ENCODE measurements around the gene TBC1D2B.

The TBC1D2B gene

DNA sequence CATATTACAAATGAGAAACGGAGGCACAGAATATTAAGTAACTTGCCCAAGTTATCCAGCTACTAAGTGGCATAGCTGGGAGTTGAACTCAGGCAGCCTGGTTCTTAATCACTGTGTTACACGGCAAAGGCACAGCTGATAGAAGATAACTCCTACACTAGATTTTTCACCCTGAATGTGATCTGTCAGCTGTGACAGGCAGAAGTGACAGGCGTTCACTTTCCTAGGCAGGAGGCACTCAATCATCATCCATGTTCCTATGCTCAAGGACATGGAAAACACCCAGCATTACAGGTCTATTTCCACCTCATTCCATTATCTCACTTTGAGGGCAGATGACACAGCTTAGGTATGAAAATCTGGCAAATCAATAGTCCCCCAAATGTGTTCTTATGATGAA lies 35.6 kb downstream of the TBC1D2B start:
- in situ Hi-C loops (cut with HindIII; ENCODE audit: low pct_unique_long_range_greater_than_20kb, low sequenced_read_pairs), result no loop called here
- no peak for DNase-seq (ENCODE audit: low read depth in 1 of 2, low spot score in 1 of 2)
- TF ChIP-seq JUND (IDR thresholded peaks at IDR 0.05; ENCODE audit: low read depth), result no peak

GRCh38 chr15:78040653-78041244 lies 36.8 kb downstream of the TBC1D2B start:
- DNase-seq (ENCODE audit: low read depth in 1 of 2, low spot score in 1 of 2), result no peak
- no peak for TF ChIP-seq JUND (IDR thresholded peaks at IDR 0.05; ENCODE audit: low read depth)
- in situ Hi-C loops (cut with HindIII; ENCODE audit: low pct_unique_long_range_greater_than_20kb, low sequenced_read_pairs), result no loop called here

- in situ Hi-C loops (cut with HindIII; ENCODE audit: low pct_unique_long_range_greater_than_20kb, low sequenced_read_pairs), result no loop called here
- no peak for TF ChIP-seq JUND (IDR thresholded peaks at IDR 0.05; ENCODE audit: low read depth)
- no peak for DNase-seq (ENCODE audit: low read depth in 1 of 2, low spot score in 1 of 2)
Observed at GRCh38 chr15:78038585-78039247, 38.8 kb downstream of the TBC1D2B start.

DNA sequence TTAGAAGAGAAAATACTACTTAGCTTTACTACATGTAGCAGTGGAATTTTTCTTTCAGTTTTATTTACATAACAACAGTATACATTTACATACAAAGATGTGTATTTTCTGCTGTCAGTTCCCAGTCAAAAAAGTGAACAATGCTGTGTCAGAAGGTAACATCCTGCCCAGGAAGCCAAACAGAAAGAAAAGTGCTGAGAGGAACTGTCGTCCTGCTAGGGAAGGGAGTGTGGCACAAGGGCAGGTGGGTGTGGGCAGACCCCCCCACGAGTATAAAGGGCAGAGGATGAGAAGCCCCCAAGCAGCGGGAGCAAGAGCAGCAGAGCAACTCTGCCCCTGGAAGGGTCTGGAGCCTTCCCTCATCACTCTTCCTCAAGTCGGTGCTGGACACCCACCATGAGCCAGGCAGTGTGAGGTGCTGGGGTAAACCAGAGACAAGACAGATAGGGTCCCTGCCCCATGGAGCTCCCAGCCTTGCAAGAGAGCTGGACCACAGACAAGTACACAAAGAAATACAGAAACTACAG lies 39.7 kb downstream of the TBC1D2B start:
- in situ Hi-C loops (cut with HindIII; ENCODE audit: low pct_unique_long_range_greater_than_20kb, low sequenced_read_pairs), result no loop called here
- TF ChIP-seq JUND (IDR thresholded peaks at IDR 0.05; ENCODE audit: low read depth), result no peak
- DNase-seq (ENCODE audit: low read depth in 1 of 2, low spot score in 1 of 2), result no peak

GRCh38 chr15:78037328-78037727 lies 40.2 kb downstream of the TBC1D2B start:
- TF ChIP-seq JUND (IDR thresholded peaks at IDR 0.05; ENCODE audit: low read depth), result no peak
- DNase-seq (ENCODE audit: low read depth in 1 of 2, low spot score in 1 of 2), result no peak
- in situ Hi-C loops (cut with HindIII; ENCODE audit: low pct_unique_long_range_greater_than_20kb, low sequenced_read_pairs), result no loop called here

- in situ Hi-C loops (cut with HindIII; ENCODE audit: low pct_unique_long_range_greater_than_20kb, low sequenced_read_pairs), result no loop called here
- no peak for TF ChIP-seq JUND (IDR thresholded peaks at IDR 0.05; ENCODE audit: low read depth)
- no peak for DNase-seq (ENCODE audit: low read depth in 1 of 2, low spot score in 1 of 2)
Observed at GRCh38 chr15:78035861-78036476, 41.5 kb downstream of the TBC1D2B start.

GRCh38 chr15:78035321-78035751 lies 42.2 kb downstream of the TBC1D2B start:
- in situ Hi-C loops (cut with HindIII; ENCODE audit: low pct_unique_long_range_greater_than_20kb, low sequenced_read_pairs), result no loop called here
- TF ChIP-seq JUND (IDR thresholded peaks at IDR 0.05; ENCODE audit: low read depth), result no peak
- DNase-seq (ENCODE audit: low read depth in 1 of 2, low spot score in 1 of 2), result no peak

- no peak for TF ChIP-seq JUND (IDR thresholded peaks at IDR 0.05; ENCODE audit: low read depth)
- peak in 1 of 2 experiments; percentile 24 for DNase-seq (ENCODE audit: low read depth in 1 of 2, low spot score in 1 of 2)
- in situ Hi-C loops (cut with HindIII; ENCODE audit: low pct_unique_long_range_greater_than_20kb, low sequenced_read_pairs), result no loop called here
Observed at GRCh38 chr15:78034495-78035191, 42.9 kb downstream of the TBC1D2B start.

DNA sequence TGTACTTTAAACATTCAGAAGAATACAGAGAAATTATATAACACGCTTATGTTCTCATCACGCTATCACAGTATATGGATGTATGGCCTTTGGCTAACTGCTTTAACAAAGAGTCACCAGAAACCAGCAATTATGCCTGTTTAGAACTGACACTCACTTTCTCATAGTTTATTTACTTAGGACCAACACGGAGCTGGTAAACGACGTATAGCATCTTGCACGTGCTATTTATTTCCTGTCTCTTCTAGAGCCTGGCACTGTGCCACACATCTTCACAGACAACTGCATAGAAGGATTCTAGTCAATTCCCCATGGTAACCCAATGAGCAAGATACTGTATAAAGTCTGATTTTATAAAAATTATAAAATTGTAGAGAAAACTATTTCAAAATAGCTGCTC lies 43.6 kb downstream of the TBC1D2B start:
- in situ Hi-C loops (cut with HindIII; ENCODE audit: low pct_unique_long_range_greater_than_20kb, low sequenced_read_pairs), result no loop called here
- no peak for TF ChIP-seq JUND (IDR thresholded peaks at IDR 0.05; ENCODE audit: low read depth)
- no peak for DNase-seq (ENCODE audit: low read depth in 1 of 2, low spot score in 1 of 2)

GRCh38 chr15:78032671-78033070 lies 44.8 kb downstream of the TBC1D2B start:
- TF ChIP-seq JUND (IDR thresholded peaks at IDR 0.05; ENCODE audit: low read depth), result no peak
- DNase-seq (ENCODE audit: low read depth in 1 of 2, low spot score in 1 of 2), result no peak
- in situ Hi-C loops (cut with HindIII; ENCODE audit: low pct_unique_long_range_greater_than_20kb, low sequenced_read_pairs), result no loop called here

GRCh38 chr15:78024883-78025282 lies 52.6 kb downstream of the TBC1D2B start:
- DNase-seq (ENCODE audit: low read depth in 1 of 2, low spot score in 1 of 2), result no peak
- in situ Hi-C loops (cut with HindIII; ENCODE audit: low pct_unique_long_range_greater_than_20kb, low sequenced_read_pairs), result no loop called here
- TF ChIP-seq JUND (IDR thresholded peaks at IDR 0.05; ENCODE audit: low read depth), result no peak

- in situ Hi-C loops (cut with HindIII; ENCODE audit: low pct_unique_long_range_greater_than_20kb, low sequenced_read_pairs), result no loop called here
- no peak for DNase-seq (ENCODE audit: low read depth in 1 of 2, low spot score in 1 of 2)
- no peak for TF ChIP-seq JUND (IDR thresholded peaks at IDR 0.05; ENCODE audit: low read depth)
Observed at GRCh38 chr15:78024519-78024870, 53.0 kb downstream of the TBC1D2B start.

All from T47D (cell line).